GM10248 (cell line): ENCODE data around the gene PAQR5.

Experiments
- CTCF ChIA-PET: fragments of 300-600 bp; sonication (Branson Sonifier 250); formaldehyde crosslinking; extraction: SDS; loops from one replicate; lab custom pipeline; 2021; ENCODE audit warnings: antibody characterized with exemption; lab: Yijun Ruan, JAX
- POLR2A ChIA-PET: fragments of 350-650 bp; sonication (Branson Sonifier 250); formaldehyde crosslinking; extraction: SDS; loops from one replicate; lab custom pipeline; 2020; ENCODE audit warnings: antibody characterized with exemption; lab: Yijun Ruan, JAX
- DNase-seq: peaks from one replicate; pipeline ENCODE4 v3.0.0; 2012; ENCODE audit errors: extremely low spot score
- CTCF ChIP-seq: IDR thresholded peaks from 2 replicates; pipeline ENCODE4 v1.5.1; 2012; ENCODE audit warnings: mild to moderate bottlenecking, low read depth; ENCODE audit errors: extremely low read depth, missing control alignments, control extremely low read depth

Gene PAQR5

GRCh38 chr15:69456208-69457166, 157.8 kb downstream of the PAQR5 start:
- ChIA-PET CTCF (interaction anchor here (1.1 to 3.4 kb wide), 2 partner anchors 10 kb away, joined by 4 to 11 read pairs; no protein-coding TSS in a partner anchor), POLR2A (interaction anchor here (1.1 to 1.5 kb wide), 2 partner anchors 10 to 13 kb away, joined by 3 to 5 read pairs; no protein-coding TSS in a partner anchor)
- no peak for DNase-seq
- no peak for TF ChIP-seq CTCF
